ENCODE results near the gene NUMB.

DNA sequence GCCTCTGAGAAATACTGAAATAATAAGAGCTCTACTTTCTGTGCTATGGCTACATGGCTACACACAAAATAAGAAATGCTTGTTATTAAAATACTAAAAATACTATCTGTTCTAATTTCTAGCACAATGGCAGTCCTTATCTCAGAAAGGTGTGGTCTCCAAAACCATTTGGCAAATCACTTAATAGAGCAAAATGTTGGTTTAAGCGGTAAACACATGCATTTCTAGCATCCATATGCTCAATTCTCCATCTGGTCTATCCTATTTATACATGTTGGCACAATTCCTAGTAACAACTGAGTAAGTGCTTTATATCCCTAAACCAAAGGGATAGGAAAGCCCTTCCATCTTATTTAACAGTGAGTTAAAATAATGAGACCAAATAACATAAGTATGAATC lies 114.0 kb downstream of the NUMB start:
- TF ChIP-seq, protein P1, sequence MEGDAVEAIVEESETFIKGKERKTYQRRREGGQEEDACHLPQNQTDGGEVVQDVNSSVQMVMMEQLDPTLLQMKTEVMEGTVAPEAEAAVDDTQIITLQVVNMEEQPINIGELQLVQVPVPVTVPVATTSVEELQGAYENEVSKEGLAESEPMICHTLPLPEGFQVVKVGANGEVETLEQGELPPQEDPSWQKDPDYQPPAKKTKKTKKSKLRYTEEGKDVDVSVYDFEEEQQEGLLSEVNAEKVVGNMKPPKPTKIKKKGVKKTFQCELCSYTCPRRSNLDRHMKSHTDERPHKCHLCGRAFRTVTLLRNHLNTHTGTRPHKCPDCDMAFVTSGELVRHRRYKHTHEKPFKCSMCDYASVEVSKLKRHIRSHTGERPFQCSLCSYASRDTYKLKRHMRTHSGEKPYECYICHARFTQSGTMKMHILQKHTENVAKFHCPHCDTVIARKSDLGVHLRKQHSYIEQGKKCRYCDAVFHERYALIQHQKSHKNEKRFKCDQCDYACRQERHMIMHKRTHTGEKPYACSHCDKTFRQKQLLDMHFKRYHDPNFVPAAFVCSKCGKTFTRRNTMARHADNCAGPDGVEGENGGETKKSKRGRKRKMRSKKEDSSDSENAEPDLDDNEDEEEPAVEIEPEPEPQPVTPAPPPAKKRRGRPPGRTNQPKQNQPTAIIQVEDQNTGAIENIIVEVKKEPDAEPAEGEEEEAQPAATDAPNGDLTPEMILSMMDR (conservative IDR thresholded peaks at IDR 0.05 in 1 of 2, IDR thresholded peaks at IDR 0.05 in 1 of 2; ENCODE audit: low read depth in 1 of 2, low read length in 2 of 2) = no peak
- TF ChIP-seq EZH2 (IDR thresholded peaks at IDR 0.05; ENCODE audit: low read length, missing control alignments) = no peak
